ENCODE data around the gene MAG. TPM values are rescaled to one million over a fixed set of nuclear protein-coding genes. Genes with fewer than 3 reads are reported as not detected.

The MAG gene
- polyA plus RNA-seq, 3 donors = 1.9 to 2.7 (median 2.3) TPM

GRCh38 chr19:35264268-35265125 is 27.5 kb upstream of the MAG start:
- DNase-seq (ENCODE audit: low read depth in 3 of 3, low spot score in 2 of 3) = no peak

GRCh38 chr19:35265126-35265899 is 26.6 kb upstream of the MAG start:
- no peak for DNase-seq (ENCODE audit: low read depth in 3 of 3, low spot score in 2 of 3)

- DNase-seq (ENCODE audit: low read depth in 3 of 3, low spot score in 2 of 3) = no peak
Observed at GRCh38 chr19:35265900-35266519, 26.0 kb upstream of the MAG start.

- DNase-seq (ENCODE audit: low read depth in 3 of 3, low spot score in 2 of 3) = no peak
Observed at GRCh38 chr19:35266520-35267352, 25.2 kb upstream of the MAG start.

GRCh38 chr19:35267353-35267817 is 24.6 kb upstream of the MAG start:
- no peak for DNase-seq (ENCODE audit: low read depth in 3 of 3, low spot score in 2 of 3)

- peak in 2 of 3 donors; percentile 45 to 65 for DNase-seq (ENCODE audit: low read depth in 3 of 3, low spot score in 2 of 3)
Observed at GRCh38 chr19:35267818-35268535, 24.0 kb upstream of the MAG start.

GRCh38 chr19:35268536-35269437 is 23.2 kb upstream of the MAG start, which contains the start of gene USF2:
TSS of gene USF2 (plus strand) at chr19:35268962. CDS start at chr19:35269102, 140 bp downstream.
- DNase-seq (ENCODE audit: low read depth in 3 of 3, low spot score in 2 of 3) = no peak

GRCh38 chr19:35269438-35270117 is 22.4 kb upstream of the MAG start:
- DNase-seq (ENCODE audit: low read depth in 3 of 3, low spot score in 2 of 3) = peak in 2 of 3 donors; percentile 66 to 67

- DNase-seq (ENCODE audit: low read depth in 3 of 3, low spot score in 2 of 3) = no peak
Observed at GRCh38 chr19:35270381-35270811, 21.6 kb upstream of the MAG start.

GRCh38 chr19:35271546-35271945 is 20.4 kb upstream of the MAG start:
- no peak for DNase-seq (ENCODE audit: low read depth in 3 of 3, low spot score in 2 of 3)

- no peak for DNase-seq (ENCODE audit: low read depth in 3 of 3, low spot score in 2 of 3)
Observed at GRCh38 chr19:35272122-35272719, 19.7 kb upstream of the MAG start.

GRCh38 chr19:35272954-35273649 is 18.9 kb upstream of the MAG start:
- DNase-seq (ENCODE audit: low read depth in 3 of 3, low spot score in 2 of 3) = no peak

- no peak for DNase-seq (ENCODE audit: low read depth in 3 of 3, low spot score in 2 of 3)
Observed at GRCh38 chr19:35273686-35274259, 18.2 kb upstream of the MAG start.

- DNase-seq (ENCODE audit: low read depth in 3 of 3, low spot score in 2 of 3) = no peak
Observed at GRCh38 chr19:35274323-35274722, 17.6 kb upstream of the MAG start.

GRCh38 chr19:35276706-35277281 is 15.2 kb upstream of the MAG start:
- no peak for DNase-seq (ENCODE audit: low read depth in 3 of 3, low spot score in 2 of 3)

GRCh38 chr19:35278578-35279284 is 13.2 kb upstream of the MAG start:
- no peak for DNase-seq (ENCODE audit: low read depth in 3 of 3, low spot score in 2 of 3)
